HepG2 (cell line): ENCODE measurements around the gene CCNG1.

Source experiments
- JUND ChIP-seq: sonication (generic); formaldehyde crosslinking; IDR thresholded peaks from 2 replicates; pipeline ENCODE4 v1.8.0; 2022; ENCODE audit warnings: mild to moderate bottlenecking, missing genetic modification reagents
- NFYB ChIP-seq: sonication (generic); formaldehyde crosslinking; IDR thresholded peaks from 2 replicates; pipeline ENCODE4 v1.4.0; 2020; ENCODE audit warnings: missing genetic modification reagents
- POLR2A ChIP-seq, 2 experiments: IDR thresholded peaks; 2 replicates each; pipeline ENCODE4 v1.6.1; 2011; ENCODE audit warnings: low read depth in 2 of 2, low read length in 2 of 2, mild to moderate bottlenecking in 1 of 2, moderate library complexity in 1 of 2; ENCODE audit not compliant: insufficient read depth in 1 of 2
- ZNF274 ChIP-seq: sonication (generic); formaldehyde crosslinking; IDR thresholded peaks from 2 replicates; pipeline ENCODE4 v1.5.1; 2020; ENCODE audit warnings: mild to moderate bottlenecking, missing genetic modification reagents
- ZNF367 ChIP-seq: sonication (generic); formaldehyde crosslinking; IDR thresholded peaks from 2 replicates; pipeline ENCODE4 v1.4.0; 2020; ENCODE audit warnings: missing genetic modification reagents, borderline replicate concordance
- TF ChIP-seq, protein P1 (sequence below), 2 experiments: IDR thresholded peaks; 2 replicates each; pipeline ENCODE4 v1.6.1; 2011 to 2012; ENCODE audit warnings: low read length in 2 of 2, borderline replicate concordance in 1 of 2, low read depth in 1 of 2, mild to moderate bottlenecking in 1 of 2, moderate library complexity in 1 of 2

DNA sequence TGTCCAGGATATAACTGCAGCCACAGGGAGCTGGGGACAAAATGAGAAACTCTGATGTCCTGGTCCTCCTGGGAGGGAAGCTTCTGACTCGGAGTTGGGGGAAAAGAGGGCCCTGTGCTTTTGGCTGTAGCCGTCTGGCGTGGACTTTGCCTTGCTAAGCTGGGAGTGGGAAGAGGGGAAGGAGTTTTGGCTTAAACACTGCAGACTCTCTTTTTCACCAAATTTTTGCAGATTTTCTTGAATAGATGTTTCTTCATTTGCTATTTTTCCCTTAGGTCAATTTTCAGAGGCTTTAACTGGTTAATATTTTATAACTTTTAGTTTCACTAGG lies 52.3 kb downstream of the CCNG1 start:
- TF ChIP-seq, protein P1, sequence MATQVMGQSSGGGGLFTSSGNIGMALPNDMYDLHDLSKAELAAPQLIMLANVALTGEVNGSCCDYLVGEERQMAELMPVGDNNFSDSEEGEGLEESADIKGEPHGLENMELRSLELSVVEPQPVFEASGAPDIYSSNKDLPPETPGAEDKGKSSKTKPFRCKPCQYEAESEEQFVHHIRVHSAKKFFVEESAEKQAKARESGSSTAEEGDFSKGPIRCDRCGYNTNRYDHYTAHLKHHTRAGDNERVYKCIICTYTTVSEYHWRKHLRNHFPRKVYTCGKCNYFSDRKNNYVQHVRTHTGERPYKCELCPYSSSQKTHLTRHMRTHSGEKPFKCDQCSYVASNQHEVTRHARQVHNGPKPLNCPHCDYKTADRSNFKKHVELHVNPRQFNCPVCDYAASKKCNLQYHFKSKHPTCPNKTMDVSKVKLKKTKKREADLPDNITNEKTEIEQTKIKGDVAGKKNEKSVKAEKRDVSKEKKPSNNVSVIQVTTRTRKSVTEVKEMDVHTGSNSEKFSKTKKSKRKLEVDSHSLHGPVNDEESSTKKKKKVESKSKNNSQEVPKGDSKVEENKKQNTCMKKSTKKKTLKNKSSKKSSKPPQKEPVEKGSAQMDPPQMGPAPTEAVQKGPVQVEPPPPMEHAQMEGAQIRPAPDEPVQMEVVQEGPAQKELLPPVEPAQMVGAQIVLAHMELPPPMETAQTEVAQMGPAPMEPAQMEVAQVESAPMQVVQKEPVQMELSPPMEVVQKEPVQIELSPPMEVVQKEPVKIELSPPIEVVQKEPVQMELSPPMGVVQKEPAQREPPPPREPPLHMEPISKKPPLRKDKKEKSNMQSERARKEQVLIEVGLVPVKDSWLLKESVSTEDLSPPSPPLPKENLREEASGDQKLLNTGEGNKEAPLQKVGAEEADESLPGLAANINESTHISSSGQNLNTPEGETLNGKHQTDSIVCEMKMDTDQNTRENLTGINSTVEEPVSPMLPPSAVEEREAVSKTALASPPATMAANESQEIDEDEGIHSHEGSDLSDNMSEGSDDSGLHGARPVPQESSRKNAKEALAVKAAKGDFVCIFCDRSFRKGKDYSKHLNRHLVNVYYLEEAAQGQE (IDR thresholded peaks at IDR 0.05; ENCODE audit: borderline replicate concordance in 1 of 2, low read depth in 1 of 2, low read length in 2 of 2), result no peak
- TF ChIP-seq POLR2A (IDR thresholded peaks at IDR 0.05; ENCODE audit: insufficient read depth in 1 of 2, low read depth in 2 of 2, low read length in 2 of 2), result no peak
- TF ChIP-seq JUND, result no peak
- TF ChIP-seq ZNF274 (CRISPR knock-in tag), result no peak
- no peak for TF ChIP-seq NFYB
- TF ChIP-seq ZNF367 (CRISPR knock-in tag), result no peak
